ENCODE measurements around the gene ITGB3. TPM values are rescaled to one million over a fixed set of nuclear protein-coding genes. Genes with fewer than 3 reads are reported as not detected.

Gene ITGB3
- total and polyA plus RNA-seq, 9 of the 15 experiments (the other 6 are each of a cell fraction or from before 2014, with no cell fraction given) = 0.08 to 2.6 (median 0.62) TPM; not detected in 1

GRCh38 chr17:47291242-47291873 lies 37.7 kb downstream of the ITGB3 start (continued):
- TF ChIP-seq ZNF41 (CRISPR knock-in tag; conservative IDR thresholded peaks at IDR 0.05) (no peak), ZNF707 (CRISPR knock-in tag; conservative IDR thresholded peaks at IDR 0.05) (no peak), NR2C1 (IDR thresholded peaks at IDR 0.05) (0 out of 2 replicates have a peak, but pooled peaks have one; percentile 12), NR2C1 (tag; IDR thresholded peaks at IDR 0.05) (no peak), SAP30 (IDR thresholded peaks at IDR 0.05; ENCODE audit: borderline replicate concordance, insufficient read depth, low read depth, low read length, poor library complexity, severe bottlenecking) (no peak), ZNF133 (CRISPR knock-in tag; IDR thresholded peaks at IDR 0.05) (no peak), ZNF77 (CRISPR knock-in tag; IDR thresholded peaks at IDR 0.05) (no peak), ESRRB (CRISPR knock-in tag; IDR thresholded peaks at IDR 0.05; ENCODE audit: borderline replicate concordance) (no peak), ETV6 (IDR thresholded peaks at IDR 0.05; ENCODE audit: borderline replicate concordance in 1 of 2, low read depth in 2 of 2, low read length in 1 of 2) (no peak), ETV6 (CRISPR knock-in tag; IDR thresholded peaks at IDR 0.05; ENCODE audit: borderline replicate concordance) (no peak), U2AF2 (optimal IDR thresholded peaks at IDR 0.05; ENCODE audit: low read depth, low read length) (no peak), GABPA (tag; conservative IDR thresholded peaks at IDR 0.05; ENCODE audit: low read depth) (no peak), C11orf30 (IDR thresholded peaks at IDR 0.05; ENCODE audit: low read depth) (no peak), RFX5 (IDR thresholded peaks at IDR 0.05; ENCODE audit: low read depth, low read length) (no peak), SMARCA4 (IDR thresholded peaks at IDR 0.05) (peak; percentile 62), MYNN (IDR thresholded peaks at IDR 0.05) (no peak), MYNN (CRISPR knock-in tag; IDR thresholded peaks at IDR 0.05) (no peak), MAFF (IDR thresholded peaks at IDR 0.05; ENCODE audit: low read length) (no peak), ZBTB11 (CRISPR knock-in tag; IDR thresholded peaks at IDR 0.05) (peak in 1 of 3 experiments; percentile 61; a peak in 2 of 6 replicates), TSC22D4 (tag; IDR thresholded peaks at IDR 0.05) (no peak), PRMT5 (CRISPR knock-in tag; IDR thresholded peaks at IDR 0.05) (no peak), HCFC1 (IDR thresholded peaks at IDR 0.05; ENCODE audit: low read depth, low read length) (no peak), CTCFL (IDR thresholded peaks at IDR 0.05; ENCODE audit: borderline replicate concordance, insufficient read depth, low read depth, low read length, poor library complexity, severe bottlenecking) (no peak), BRF2 (IDR thresholded peaks at IDR 0.05; ENCODE audit: borderline replicate concordance, insufficient read depth, insufficient read length) (no peak)
